Measurements from ENCODE around the gene CA11. TPM values are rescaled to one million over a fixed set of nuclear protein-coding genes. Genes with fewer than 3 reads are reported as not detected.

Gene CA11
- total and polyA plus RNA-seq, 2 experiments from 2014 or later, result 8.8 to 29.7 TPM

GRCh38 chr19:48661711-48662090 is 15.7 kb upstream of the CA11 start (continued):
- TF ChIP-seq REST (IDR thresholded peaks at IDR 0.05; ENCODE audit: unreplicated experiment) (no peak), EZH2 (IDR thresholded peaks at IDR 0.05; ENCODE audit: low read depth, unreplicated experiment) (no peak), ZNF331 (CRISPR knock-in tag; IDR thresholded peaks at IDR 0.05; ENCODE audit: low read depth) (no peak), EZH2phosphoT487 (IDR thresholded peaks at IDR 0.05; ENCODE audit: unreplicated experiment) (no peak), ZNF114 (CRISPR knock-in tag; IDR thresholded peaks at IDR 0.05) (no peak), POLR2AphosphoS5 (IDR thresholded peaks at IDR 0.05; ENCODE audit: low read depth) (no peak), STAT1 (IDR thresholded peaks at IDR 0.05; ENCODE audit: unreplicated experiment) (no peak), JUNB (IDR thresholded peaks at IDR 0.05; ENCODE audit: unreplicated experiment) (no peak)
- TF ChIP-seq, protein P1, sequence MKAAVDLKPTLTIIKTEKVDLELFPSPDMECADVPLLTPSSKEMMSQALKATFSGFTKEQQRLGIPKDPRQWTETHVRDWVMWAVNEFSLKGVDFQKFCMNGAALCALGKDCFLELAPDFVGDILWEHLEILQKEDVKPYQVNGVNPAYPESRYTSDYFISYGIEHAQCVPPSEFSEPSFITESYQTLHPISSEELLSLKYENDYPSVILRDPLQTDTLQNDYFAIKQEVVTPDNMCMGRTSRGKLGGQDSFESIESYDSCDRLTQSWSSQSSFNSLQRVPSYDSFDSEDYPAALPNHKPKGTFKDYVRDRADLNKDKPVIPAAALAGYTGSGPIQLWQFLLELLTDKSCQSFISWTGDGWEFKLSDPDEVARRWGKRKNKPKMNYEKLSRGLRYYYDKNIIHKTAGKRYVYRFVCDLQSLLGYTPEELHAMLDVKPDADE (IDR thresholded peaks at IDR 0.05), result no peak

- no peak overlapping the region for H3K27ac ChIP-seq (ENCODE audit: low read depth)
- H3K4me3 ChIP-seq, result no peak overlapping the region
- H3K27ac Mint-ChIP-seq, result no peak overlapping the region
- H3K27me3 Mint-ChIP-seq (ENCODE audit: insufficient read depth, low read depth, poor library complexity), result peaks cover 9% of the 10 kb centered on the region
- no peaks in the 10 kb centered on the region for H3K27me3 ChIP-seq (ENCODE audit: insufficient read depth)
- ATAC-seq (peak; percentile 78), DNase-seq (ENCODE audit: low spot score) (peak; percentile 95)
- H3K36me3 ChIP-seq (ENCODE audit: insufficient read depth), result no peaks in the 10 kb centered on the region
- H3K4me1 ChIP-seq (ENCODE audit: insufficient read depth), result no peaks in the 10 kb centered on the region
- no peak overlapping the region; the same call in 1 of the 2 replicates for H2AFZ ChIP-seq
- peaks cover 8% of the 10 kb centered on the region for H3K9me3 Mint-ChIP-seq
- H3K4me2 ChIP-seq, result no peak overlapping the region
- H3K4me1 Mint-ChIP-seq, result peaks cover 7% of the 10 kb centered on the region
- H3F3A ChIP-seq (replicated peaks; ENCODE audit: low read depth), result no peaks in the 10 kb centered on the region
- peaks cover 4% of the 10 kb centered on the region; the same call in 1 of the 3 replicates for H3K36me3 Mint-ChIP-seq (ENCODE audit: low read depth)
- H3K79me2 ChIP-seq (replicated peaks; ENCODE audit: insufficient read depth), result no peaks in the 10 kb centered on the region
- no peaks in the 10 kb centered on the region for H3K9me2 ChIP-seq (ENCODE audit: insufficient read depth)
- H4K20me1 ChIP-seq (replicated peaks; ENCODE audit: insufficient read depth), result no peaks in the 10 kb centered on the region
- no peak overlapping the region for H3K4me3 Mint-ChIP-seq
- TF ChIP-seq REST (IDR thresholded peaks at IDR 0.05; ENCODE audit: unreplicated experiment) (no peak), STAT1 (IDR thresholded peaks at IDR 0.05; ENCODE audit: unreplicated experiment) (no peak), ZNF331 (CRISPR knock-in tag; IDR thresholded peaks at IDR 0.05; ENCODE audit: low read depth) (no peak), EZH2 (IDR thresholded peaks at IDR 0.05; ENCODE audit: low read depth, unreplicated experiment) (no peak), JUNB (IDR thresholded peaks at IDR 0.05; ENCODE audit: unreplicated experiment) (no peak), NANOG (IDR thresholded peaks at IDR 0.05; ENCODE audit: borderline replicate concordance) (no peak)
Measured at GRCh38 chr19:48660852-48661710, 15.1 kb upstream of the CA11 start.

Data from GM23338 (cell line).